ENCODE results near the gene LAMA2.
"Not testable (repeated sequence)": the region's sequence is repeated elsewhere in the genome, so short reads cannot be mapped to it uniquely, and the experiment has no call there.

DNA sequence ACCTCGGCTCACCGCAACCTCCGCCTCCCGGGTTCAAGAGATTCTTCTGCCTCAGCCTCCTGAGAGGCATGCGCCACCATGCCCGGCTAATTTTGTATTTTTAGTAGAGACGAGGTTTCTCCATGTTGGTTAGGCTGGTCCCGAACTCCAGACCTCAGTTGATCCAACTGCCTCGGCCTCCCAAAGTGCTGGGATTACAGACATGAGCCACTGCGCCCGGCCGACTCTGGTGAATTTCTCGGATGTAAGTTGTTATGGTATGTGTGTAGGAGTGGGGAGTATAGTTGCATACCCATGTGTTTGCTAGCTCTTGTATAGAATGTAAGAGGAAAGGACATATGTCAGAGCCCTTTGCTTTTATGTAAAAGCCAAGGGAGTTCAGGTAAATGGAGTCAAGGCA lies 170.2 kb downstream of the LAMA2 start:
- TF ChIP-seq, protein P1, sequence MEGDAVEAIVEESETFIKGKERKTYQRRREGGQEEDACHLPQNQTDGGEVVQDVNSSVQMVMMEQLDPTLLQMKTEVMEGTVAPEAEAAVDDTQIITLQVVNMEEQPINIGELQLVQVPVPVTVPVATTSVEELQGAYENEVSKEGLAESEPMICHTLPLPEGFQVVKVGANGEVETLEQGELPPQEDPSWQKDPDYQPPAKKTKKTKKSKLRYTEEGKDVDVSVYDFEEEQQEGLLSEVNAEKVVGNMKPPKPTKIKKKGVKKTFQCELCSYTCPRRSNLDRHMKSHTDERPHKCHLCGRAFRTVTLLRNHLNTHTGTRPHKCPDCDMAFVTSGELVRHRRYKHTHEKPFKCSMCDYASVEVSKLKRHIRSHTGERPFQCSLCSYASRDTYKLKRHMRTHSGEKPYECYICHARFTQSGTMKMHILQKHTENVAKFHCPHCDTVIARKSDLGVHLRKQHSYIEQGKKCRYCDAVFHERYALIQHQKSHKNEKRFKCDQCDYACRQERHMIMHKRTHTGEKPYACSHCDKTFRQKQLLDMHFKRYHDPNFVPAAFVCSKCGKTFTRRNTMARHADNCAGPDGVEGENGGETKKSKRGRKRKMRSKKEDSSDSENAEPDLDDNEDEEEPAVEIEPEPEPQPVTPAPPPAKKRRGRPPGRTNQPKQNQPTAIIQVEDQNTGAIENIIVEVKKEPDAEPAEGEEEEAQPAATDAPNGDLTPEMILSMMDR (IDR thresholded peaks at IDR 0.05; ENCODE audit: low read depth, low read length): not testable (repeated sequence)
- TF ChIP-seq EZH2phosphoT487 (IDR thresholded peaks at IDR 0.05; ENCODE audit: low read depth): not testable (repeated sequence)
